Left cardiac atrium (tissue), 4 donors: ENCODE measurements around the gene SKAP1. TPM values are rescaled to one million over a fixed set of nuclear protein-coding genes. Genes with fewer than 3 reads are reported as not detected.
"Not testable (repeated sequence)": the region's sequence is repeated elsewhere in the genome, so short reads cannot be mapped to it uniquely, and the experiment has no call there.

Source experiments
- ATAC-seq, 2 donors: fragments of 200-7000 bp; cut with Tn5 transposase; one replicate each; pipeline ENCODE4 v1.9.1; 2020; ENCODE audit warnings: mild to moderate bottlenecking in 2 of 2, moderate library complexity in 2 of 2
- DNase-seq: peaks from one replicate; pipeline ENCODE4 v3.0.0-alpha.2; 2020
- intact Hi-C, 2 donors: fragments of 100-400 bp; cut with DNase I; formaldehyde crosslinking; loops; one replicate each; pipeline versions ENCODE4 v1.14.1 to v1.15.1; 2022 to 2023
- total RNA-seq, 2 donors: library from RNA; stranded (reverse); fragmentation: NEBNext Ultra II Directional; extraction: Animal tissue kit (Norgen Biotek cat#: 25700); gene quantifications; one replicate each; pipeline ENCODE4 v1.2.1, GENCODE V29; 2021
- donor health status: DM: no; HTN: yes; CAD: no.
- donor health status: DM: no; HTN: yes; CAD: no; lungs with severe emphysema.
- donor health status: DM: yes; HTN: yes; CAD: no.
- donor health status: Dilated cardiomyopathy.

Gene SKAP1
- total RNA-seq, 2 donors from 2014 or later = 0.31 to 0.88 TPM

DNA sequence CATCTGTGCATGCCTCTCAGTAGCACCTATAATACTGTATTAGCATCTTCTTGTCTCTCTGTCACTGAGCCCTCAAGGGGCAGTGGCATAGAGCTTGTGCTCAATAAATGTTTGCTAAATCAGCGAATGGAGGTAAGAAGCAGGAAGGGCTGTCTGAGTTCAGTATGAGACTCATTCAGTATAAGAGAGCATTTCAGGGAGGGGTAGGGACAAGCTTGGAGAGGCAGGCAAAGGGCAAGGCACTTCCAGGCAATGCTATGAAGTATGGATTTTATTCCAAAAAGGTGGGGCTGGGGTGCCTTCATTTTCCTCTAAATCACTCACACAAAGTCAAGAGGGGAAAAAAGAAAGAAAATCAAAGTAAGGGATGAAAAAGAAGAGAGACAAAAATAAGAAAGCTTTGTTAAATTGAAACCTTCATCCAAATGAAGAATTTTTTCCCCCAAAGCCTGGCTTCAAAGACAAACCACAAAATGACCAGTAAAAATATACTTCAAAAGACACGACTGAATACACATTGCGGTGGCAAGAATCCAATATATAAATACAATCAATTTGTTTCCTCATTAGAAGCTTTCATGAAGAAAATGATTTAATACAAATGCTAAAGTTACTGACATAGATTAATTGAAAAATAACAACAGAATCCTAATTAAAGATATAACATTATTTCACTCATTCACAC lies 51.2 kb downstream of the SKAP1 start:
- ATAC-seq (no peak), DNase-seq (no peak)
- intact Hi-C loops = no loop called here

- DNase-seq (no peak), ATAC-seq (no peak)
- intact Hi-C loops = no loop called here
Observed at GRCh38 chr17:48378238-48378637, 51.8 kb downstream of the SKAP1 start.

- intact Hi-C loops = no loop called here
- DNase-seq = no peak
- no peak for ATAC-seq
Observed at GRCh38 chr17:48376682-48377325, 53.2 kb downstream of the SKAP1 start.

GRCh38 chr17:48375356-48375755 lies 54.7 kb downstream of the SKAP1 start:
- DNase-seq (no peak), ATAC-seq (no peak)
- intact Hi-C loops = no loop called here

- DNase-seq (no peak), ATAC-seq (no peak)
- intact Hi-C loops = no loop called here
Observed at GRCh38 chr17:48374650-48375230, 55.3 kb downstream of the SKAP1 start.

DNA sequence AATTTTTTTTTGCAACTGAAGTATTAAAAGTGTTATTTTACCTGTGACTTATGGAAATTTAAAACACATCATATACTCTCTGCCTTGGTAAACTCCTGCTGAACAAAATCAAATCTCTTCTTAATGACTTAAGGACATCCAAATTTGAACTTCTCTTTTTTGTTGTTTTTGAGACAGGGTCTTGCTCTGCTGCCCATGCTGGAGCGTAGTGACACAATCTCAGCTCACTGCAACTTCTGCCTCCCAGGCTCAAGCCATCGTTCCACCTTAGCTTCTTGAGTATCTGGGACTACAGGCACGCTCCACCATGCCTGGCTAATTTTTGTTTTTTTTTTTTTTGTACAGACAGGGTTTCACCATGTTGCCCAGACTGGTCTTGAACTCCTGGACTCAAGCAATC lies 56.1 kb downstream of the SKAP1 start:
- intact Hi-C loops = no loop called here
- DNase-seq = no peak
- ATAC-seq = no peak

DNA sequence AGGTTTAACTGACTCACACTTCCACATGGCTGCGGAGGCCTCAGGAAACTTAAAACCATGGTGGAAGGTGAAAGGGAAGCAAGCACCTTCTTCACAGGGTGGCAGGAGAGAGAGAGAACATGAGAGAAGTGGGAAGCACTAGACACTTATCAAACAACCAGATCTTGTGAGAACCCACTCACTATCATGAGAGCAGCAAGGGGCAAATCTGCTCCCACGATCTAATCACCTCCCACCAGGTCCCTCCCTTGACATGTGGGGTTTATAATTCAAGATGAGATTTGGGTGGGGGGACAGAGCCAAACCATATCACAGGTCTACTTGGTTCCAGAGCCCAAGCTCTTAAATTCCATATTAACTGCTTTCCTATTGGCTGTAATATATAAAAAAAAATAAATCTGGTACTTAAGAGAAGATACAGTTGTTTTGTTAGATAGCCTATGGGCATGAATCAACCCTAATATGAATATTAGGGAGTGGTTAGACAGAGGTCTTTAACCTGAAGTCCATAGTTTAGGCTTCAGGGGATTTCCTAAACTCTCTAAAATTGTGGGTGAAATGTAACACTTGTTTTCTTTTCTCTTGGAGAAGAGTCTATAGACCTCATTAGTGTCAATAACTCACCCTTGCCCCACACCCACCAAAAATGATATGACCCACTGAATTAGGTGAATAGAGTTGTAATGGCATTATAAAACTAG lies 56.7 kb downstream of the SKAP1 start:
- DNase-seq = no peak
- intact Hi-C loops = no loop called here
- no peak for ATAC-seq

DNA sequence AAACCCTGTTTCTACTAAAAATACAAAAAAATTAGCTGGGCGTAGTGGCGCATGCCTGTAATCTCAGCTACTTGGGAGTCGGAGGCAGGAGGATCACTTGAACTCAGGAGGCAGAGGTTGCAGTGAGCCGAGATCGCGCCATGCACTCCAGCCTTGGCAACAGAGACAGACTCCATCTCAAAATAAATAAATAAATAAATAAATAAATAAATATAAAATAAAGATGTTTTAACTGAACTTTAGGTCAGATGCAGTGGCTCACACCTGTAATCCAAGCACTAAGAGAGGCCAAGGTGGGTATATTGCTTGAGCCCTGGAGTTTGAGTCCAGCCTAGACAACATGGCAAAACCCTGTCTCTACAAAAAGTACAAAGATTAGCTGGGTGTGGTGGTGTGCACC lies 61.0 kb downstream of the SKAP1 start:
- intact Hi-C loops, DNase-seq, ATAC-seq: not testable (repeated sequence)

- DNase-seq = no peak
- intact Hi-C loops = no loop called here
- ATAC-seq = no peak
Observed at GRCh38 chr17:48368352-48368908, 61.6 kb downstream of the SKAP1 start.

GRCh38 chr17:48363161-48363560 lies 66.9 kb downstream of the SKAP1 start:
- no peak for DNase-seq
- ATAC-seq = no peak
- intact Hi-C loops = no loop called here

- ATAC-seq, DNase-seq, intact Hi-C loops: not testable (repeated sequence)
Observed at GRCh38 chr17:48360861-48361633, 69.0 kb downstream of the SKAP1 start.

GRCh38 chr17:48357779-48358602 lies 72.0 kb downstream of the SKAP1 start:
- no peak for DNase-seq
- intact Hi-C loops = no loop called here
- no peak for ATAC-seq

DNA sequence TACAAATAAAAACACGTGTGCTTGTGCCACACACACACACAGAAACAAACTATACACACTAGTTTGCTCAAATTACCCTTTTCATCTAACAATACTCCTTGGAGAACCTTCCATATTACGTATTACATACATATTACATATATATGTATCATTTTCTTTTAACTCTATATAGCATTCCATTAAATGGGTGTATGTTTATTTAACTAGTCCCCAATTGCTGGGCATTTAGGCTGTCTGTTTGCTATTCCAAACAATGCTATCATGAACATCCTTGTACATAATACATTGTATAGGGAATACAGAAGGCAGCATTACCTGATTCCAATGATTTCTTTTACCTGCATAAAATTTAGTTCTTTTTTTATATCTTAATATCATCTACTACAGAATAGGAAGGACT lies 73.1 kb downstream of the SKAP1 start:
- ATAC-seq (no peak), DNase-seq (no peak)
- intact Hi-C loops = no loop called here

DNA sequence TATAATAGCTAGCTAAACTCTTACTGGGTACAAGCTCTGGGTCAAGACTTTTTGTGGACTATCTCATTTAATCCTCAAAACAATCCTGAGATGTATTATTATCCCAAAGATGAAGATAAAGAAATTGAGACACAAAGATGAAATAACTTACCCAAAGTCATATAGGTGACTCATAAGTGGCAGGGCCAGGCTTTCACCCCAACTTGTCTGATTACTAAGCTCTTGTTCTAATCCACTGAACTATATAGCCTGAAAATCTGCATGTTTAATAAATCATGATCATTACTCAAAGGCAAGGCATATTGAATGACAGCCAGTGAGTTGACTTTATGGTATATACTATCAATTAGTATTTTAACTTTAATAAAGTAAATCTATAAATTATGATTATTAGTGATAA lies 77.4 kb downstream of the SKAP1 start:
- intact Hi-C loops = no loop called here
- no peak for ATAC-seq
- DNase-seq = no peak

DNA sequence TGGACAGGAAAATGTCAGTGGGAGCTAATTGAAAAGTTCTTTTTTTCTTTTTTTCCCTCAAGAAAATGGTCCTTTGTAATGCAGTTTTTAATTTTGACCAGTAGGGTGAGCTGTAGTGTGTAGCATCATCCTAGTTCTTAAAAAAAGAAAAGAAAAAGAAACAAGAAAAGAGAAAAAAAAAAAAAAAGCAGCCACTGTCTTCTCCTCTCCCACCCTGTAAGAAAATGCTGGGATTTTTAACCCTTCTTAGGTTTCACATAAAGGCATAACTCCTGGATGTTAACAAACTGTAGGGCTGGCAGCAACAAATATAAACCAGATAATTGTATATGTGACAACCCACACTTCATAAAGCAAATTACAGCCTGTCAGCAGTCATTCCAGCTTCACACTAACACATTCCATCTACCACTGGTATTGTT lies 78.1 kb downstream of the SKAP1 start:
- DNase-seq = no peak
- ATAC-seq = no peak
- intact Hi-C loops = no loop called here

DNA sequence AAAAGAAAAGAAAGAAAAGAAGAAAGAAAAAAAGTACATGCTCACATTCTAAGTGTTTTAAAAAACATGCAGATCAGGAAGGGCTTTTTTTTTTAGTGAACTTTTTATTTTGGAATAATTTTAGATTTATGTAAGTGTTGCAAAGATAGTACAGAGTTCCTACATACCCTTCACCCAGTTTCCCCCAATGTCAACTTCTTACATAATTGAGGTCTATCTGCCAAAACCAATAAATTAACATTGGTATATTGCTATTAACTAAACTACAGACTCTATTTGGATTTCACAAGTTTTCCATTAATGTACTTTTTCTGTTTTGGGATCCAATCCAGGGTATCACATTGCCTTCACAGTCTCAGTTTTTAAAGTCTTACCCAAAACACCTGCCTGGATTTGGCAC lies 81.7 kb downstream of the SKAP1 start:
- ATAC-seq (no peak), DNase-seq (no peak)
- intact Hi-C loops = no loop called here

DNA sequence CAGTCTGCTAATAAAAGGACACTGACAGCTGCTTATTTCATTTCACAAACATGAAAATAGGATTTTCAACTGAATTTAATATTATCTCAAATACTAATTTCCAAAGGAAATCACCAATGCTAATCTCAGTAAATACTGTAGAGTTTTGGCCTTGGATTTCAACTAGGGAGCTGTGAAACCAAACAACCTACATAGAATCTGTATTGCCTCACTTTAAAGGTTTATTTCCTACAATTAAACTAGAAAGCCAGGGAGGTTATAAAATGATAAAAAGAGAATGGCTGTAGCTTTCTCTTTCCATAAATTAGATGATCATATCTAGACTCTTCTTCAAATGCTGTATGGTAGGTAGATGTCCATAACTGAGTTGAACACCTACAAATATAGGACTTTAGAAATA lies 82.8 kb downstream of the SKAP1 start:
- intact Hi-C loops = no loop called here
- ATAC-seq = no peak
- DNase-seq = no peak

- intact Hi-C loops = no loop called here
- DNase-seq = no peak
- ATAC-seq = no peak
Observed at GRCh38 chr17:48344251-48344650, 85.8 kb downstream of the SKAP1 start.
